Fibroblast of mammary gland (primary cell): ENCODE measurements around the gene EDA.

Experiments used
- DNase-seq: peaks from one replicate; pipeline ENCODE4 v3.0.0-alpha.2; 2010; ENCODE audit warnings: low read depth
- H3K4me3 ChIP-seq: 2 replicates; pipeline ENCODE4 v1.5.1; 2011; ENCODE audit warnings: low read depth, mild to moderate bottlenecking, low read length, moderate library complexity; ENCODE audit not compliant: control insufficient read depth
- CTCF ChIP-seq: conservative IDR thresholded peaks from 2 replicates; pipeline ENCODE4 v1.5.1; 2011; ENCODE audit warnings: low read depth, low read length, inconsistent platforms; ENCODE audit not compliant: control insufficient read depth, insufficient read depth

Gene EDA

GRCh38 chrX:70033348-70034051 is 417.6 kb downstream of the EDA start:
- no peak overlapping the region for H3K4me3 ChIP-seq
- TF ChIP-seq CTCF = peak; percentile 56
- DNase-seq = peak; percentile 34

- no peak overlapping the region for H3K4me3 ChIP-seq
- TF ChIP-seq CTCF = no peak
- no peak for DNase-seq
Measured at GRCh38 chrX:70034646-70035045, 418.7 kb downstream of the EDA start.

- no peak for TF ChIP-seq CTCF
- no peak for DNase-seq
- no peak overlapping the region for H3K4me3 ChIP-seq
Measured at GRCh38 chrX:70038515-70038914, 422.6 kb downstream of the EDA start.

GRCh38 chrX:70038951-70039350 is 423.0 kb downstream of the EDA start:
- no peak for DNase-seq
- TF ChIP-seq CTCF = no peak
- no peak overlapping the region for H3K4me3 ChIP-seq

GRCh38 chrX:70039758-70040157 is 423.8 kb downstream of the EDA start:
- TF ChIP-seq CTCF = no peak
- H3K4me3 ChIP-seq = no peak overlapping the region
- DNase-seq = no peak

- DNase-seq = no peak
- H3K4me3 ChIP-seq = no peak overlapping the region
- no peak for TF ChIP-seq CTCF
Measured at GRCh38 chrX:70041993-70042392, 426.1 kb downstream of the EDA start.
